ENCODE measurements around the gene MAP4K4. TPM values are rescaled to one million over a fixed set of nuclear protein-coding genes. Genes with fewer than 3 reads are reported as not detected.

The MAP4K4 gene
- total and polyA plus RNA-seq, 2 of the 13 experiments (the other 11 are each of a cell fraction or from before 2014, with no cell fraction given) = 105 to 264 TPM

GRCh38 chr2:101818531-101819451, 121.3 kb downstream of the MAP4K4 start (continued):
- TF ChIP-seq FUBP1 (CRISPR knock-in tag; IDR thresholded peaks at IDR 0.05; ENCODE audit: borderline replicate concordance) (no peak), HHEX (CRISPR knock-in tag; IDR thresholded peaks at IDR 0.05) (no peak), IRF1 (CRISPR knock-in tag; IDR thresholded peaks at IDR 0.05; ENCODE audit: low read depth) (no peak), BORCS8-MEF2B (CRISPR knock-in tag; IDR thresholded peaks at IDR 0.05) (no peak), ZNF280B (CRISPR knock-in tag; IDR thresholded peaks at IDR 0.05; ENCODE audit: borderline replicate concordance) (no peak), KLF9 (CRISPR knock-in tag; IDR thresholded peaks at IDR 0.05; ENCODE audit: low read depth) (no peak), MTF1 (CRISPR knock-in tag; IDR thresholded peaks at IDR 0.05) (no peak), AHDC1 (CRISPR knock-in tag; IDR thresholded peaks at IDR 0.05; ENCODE audit: borderline replicate concordance) (0 out of 2 replicates have a peak, but pooled peaks have one; percentile 40), MAF1 (CRISPR knock-in tag; IDR thresholded peaks at IDR 0.05; ENCODE audit: borderline replicate concordance) (no peak), ATF1 (CRISPR knock-in tag; IDR thresholded peaks at IDR 0.05) (peak; percentile 50; the same call in 1 of the 2 replicates), TEAD3 (CRISPR knock-in tag; optimal IDR thresholded peaks at IDR 0.05; ENCODE audit: borderline replicate concordance) (peak; percentile 52), MTA1 (CRISPR knock-in tag; IDR thresholded peaks at IDR 0.05; ENCODE audit: borderline replicate concordance) (no peak), ZFP41 (CRISPR knock-in tag; IDR thresholded peaks at IDR 0.05; ENCODE audit: borderline replicate concordance) (no peak), NFATC3 (CRISPR knock-in tag; IDR thresholded peaks at IDR 0.05) (no peak), ZNF691 (CRISPR knock-in tag; IDR thresholded peaks at IDR 0.05; ENCODE audit: borderline replicate concordance, low read depth) (0 out of 2 replicates have a peak, but pooled peaks have one; percentile 55), ZNF430 (CRISPR knock-in tag; IDR thresholded peaks at IDR 0.05) (no peak), ZSCAN31 (CRISPR knock-in tag; IDR thresholded peaks at IDR 0.05; ENCODE audit: low read depth) (peak; percentile 63), HDAC2 (CRISPR knock-in tag; IDR thresholded peaks at IDR 0.05) (0 out of 2 replicates have a peak, but pooled peaks have one; percentile 27)
